Medulla oblongata (tissue), 1 donor: ENCODE results near the gene C1QTNF3.
"Not testable (repeated sequence)": the region's sequence is repeated elsewhere in the genome, so short reads cannot be mapped to it uniquely, and the experiment has no call there.

Experiments
- DNase-seq: peaks from one replicate; pipeline ENCODE4 v3.0.0-alpha.2; 2015; ENCODE audit errors: extremely low spot score

C1QTNF3 gene, protein sequence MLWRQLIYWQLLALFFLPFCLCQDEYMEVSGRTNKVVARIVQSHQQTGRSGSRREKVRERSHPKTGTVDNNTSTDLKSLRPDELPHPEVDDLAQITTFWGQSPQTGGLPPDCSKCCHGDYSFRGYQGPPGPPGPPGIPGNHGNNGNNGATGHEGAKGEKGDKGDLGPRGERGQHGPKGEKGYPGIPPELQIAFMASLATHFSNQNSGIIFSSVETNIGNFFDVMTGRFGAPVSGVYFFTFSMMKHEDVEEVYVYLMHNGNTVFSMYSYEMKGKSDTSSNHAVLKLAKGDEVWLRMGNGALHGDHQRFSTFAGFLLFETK

DNA sequence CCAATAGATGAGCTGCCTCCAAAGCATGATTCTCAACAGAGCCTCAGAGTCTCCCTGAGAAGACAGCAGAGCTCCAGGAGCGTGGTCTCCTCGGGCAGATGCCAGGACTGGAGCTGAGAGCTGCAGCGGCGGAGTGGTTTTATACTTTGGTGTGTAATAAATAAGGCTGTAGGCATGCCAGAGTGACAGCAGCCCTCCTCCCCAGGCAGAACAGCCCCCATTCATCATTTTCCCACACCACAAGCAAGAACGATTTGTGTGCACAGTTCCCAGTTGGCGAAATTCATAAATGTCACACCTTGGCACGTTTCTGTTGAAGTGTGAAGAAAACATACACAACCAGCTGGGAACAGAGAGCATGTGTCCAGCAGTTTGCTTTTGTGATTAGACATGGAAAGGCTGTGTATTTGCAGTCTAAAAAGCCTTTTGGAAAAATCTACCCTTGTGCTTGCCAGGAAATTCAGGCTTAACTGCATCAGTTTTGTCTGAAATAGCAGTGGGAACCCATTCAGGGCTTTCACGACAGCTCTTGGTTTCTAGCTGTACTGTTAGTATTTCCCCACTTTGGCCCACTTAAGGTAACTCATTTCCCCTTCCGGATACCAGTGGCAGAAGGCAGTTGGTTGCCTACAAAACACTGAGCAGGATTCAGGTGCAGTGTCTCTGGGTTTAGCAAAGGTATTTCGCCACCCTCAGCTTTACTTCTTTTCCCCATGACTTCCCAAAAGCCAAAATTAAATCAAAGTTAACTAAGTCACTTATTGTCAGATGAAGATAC is at the start of gene C1QTNF3:
C1QTNF3 (minus strand) TSS at position 115 of the 778 bp plus-strand sequence; CDS start at position 27, 88 bp downstream.
- peak; percentile 41 for DNase-seq

DNA sequence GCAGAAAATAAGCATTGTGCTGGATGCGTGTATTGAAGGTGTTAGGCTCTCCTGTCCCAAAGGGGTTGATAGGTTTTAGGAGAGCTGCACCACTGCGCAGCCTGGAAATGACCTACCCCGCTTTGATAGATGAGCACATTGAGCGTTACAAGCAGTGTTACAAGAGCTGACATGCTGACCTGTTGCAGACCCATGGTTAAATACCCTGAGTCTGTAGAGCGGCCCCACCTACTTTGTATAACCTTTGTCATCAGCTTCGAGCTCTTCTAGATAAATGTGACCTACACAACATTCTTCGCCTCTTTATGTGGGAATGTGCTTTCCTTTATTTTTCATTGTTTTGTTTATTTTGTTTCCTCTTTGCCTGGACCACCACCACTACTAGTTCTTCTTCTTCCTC is 48.0 kb upstream of the C1QTNF3 start:
- DNase-seq: not testable (repeated sequence)

DNA sequence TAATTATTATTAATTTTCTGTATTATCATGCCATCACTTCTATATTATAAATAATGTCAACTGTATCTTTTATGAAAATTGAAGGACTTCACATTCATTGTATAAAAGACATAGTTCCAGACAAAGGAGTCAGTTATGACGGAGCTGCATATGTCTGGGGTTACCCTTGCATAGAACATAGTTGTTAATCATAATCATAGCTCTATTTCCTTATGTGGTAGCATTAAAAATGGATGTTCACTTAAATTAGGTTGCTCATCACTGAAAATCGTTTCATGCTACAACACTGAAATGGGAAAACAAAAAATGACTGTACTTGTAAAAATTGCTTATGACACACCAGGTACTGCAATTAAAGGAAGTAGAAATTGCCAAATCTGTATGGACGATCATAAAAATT is 46.8 kb upstream of the C1QTNF3 start:
- not testable (repeated sequence) for DNase-seq

DNA sequence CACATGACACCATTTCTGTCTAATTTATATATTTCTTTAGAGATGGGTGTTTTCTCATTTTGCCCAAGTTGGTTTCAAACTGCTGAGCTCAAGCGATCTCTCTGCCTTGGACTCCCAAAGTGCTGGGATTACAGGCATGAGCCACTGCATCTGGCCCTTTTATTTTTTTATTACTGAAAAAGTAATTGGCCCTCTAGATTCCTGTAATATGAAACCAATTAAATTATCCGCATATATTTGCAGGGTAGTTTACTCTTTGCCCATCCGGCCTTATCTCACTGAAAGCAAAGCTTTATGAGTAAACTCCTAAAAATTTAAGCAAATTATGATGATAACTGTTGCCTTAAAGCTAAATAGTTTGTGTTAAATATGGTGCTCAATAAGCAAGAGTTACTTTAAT is 44.7 kb upstream of the C1QTNF3 start:
- not testable (repeated sequence) for DNase-seq

DNA sequence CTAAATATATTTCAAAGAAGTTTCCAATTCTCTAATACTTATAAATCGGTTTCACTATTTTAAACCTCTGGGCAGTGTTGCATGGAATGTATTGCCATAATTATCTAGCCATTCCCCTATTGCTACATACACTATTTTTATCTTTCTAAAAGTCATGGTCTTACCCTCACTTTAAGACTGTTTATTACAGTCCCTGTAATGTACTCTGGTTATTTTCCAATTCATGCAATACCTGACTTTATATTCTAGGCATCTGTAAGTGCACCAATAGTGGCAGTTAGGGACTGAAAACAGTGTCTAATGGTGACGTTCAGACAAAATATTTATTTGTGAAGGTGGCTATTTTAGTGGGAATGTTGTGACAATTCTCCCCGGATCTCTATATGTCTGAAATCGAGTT is 40.9 kb upstream of the C1QTNF3 start:
- DNase-seq: not testable (repeated sequence)

DNA sequence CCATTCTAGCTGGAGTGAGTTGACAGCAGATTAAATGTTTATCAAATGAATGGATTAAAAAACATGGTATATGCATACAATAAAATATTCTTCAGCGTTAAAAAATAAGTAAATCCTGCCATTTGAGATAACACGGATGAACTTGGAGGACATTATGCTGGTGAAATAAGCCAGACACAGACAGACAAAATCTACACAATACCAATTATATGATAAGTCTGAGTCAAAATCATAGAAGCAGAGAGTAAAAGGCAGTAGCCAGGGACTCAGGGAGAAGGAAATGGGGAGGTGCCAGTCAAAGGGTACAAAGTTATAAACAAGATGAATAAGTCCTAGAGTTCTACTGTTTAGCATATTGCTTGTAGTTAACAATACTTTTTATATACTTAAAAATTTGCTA is 36.5 kb upstream of the C1QTNF3 start:
- not testable (repeated sequence) for DNase-seq

DNA sequence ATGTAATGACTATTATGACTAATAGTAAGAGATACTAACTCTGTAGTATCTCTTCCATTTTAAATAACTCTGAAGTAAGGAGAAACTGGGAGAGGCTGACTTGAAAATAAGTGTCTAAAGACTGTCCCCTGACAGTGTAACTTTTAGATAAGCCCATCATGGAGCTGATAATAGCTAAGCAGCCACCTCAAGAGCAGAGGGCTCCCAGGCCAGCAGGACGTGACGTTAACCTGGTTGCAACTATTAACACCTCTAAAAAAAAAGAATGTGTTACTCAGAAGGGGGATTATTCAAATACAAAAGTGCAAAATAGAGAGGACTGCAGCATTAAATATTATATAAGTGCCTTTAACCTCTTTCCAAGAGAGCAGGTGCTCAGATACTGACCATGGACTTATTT is 34.6 kb upstream of the C1QTNF3 start:
- not testable (repeated sequence) for DNase-seq

DNA sequence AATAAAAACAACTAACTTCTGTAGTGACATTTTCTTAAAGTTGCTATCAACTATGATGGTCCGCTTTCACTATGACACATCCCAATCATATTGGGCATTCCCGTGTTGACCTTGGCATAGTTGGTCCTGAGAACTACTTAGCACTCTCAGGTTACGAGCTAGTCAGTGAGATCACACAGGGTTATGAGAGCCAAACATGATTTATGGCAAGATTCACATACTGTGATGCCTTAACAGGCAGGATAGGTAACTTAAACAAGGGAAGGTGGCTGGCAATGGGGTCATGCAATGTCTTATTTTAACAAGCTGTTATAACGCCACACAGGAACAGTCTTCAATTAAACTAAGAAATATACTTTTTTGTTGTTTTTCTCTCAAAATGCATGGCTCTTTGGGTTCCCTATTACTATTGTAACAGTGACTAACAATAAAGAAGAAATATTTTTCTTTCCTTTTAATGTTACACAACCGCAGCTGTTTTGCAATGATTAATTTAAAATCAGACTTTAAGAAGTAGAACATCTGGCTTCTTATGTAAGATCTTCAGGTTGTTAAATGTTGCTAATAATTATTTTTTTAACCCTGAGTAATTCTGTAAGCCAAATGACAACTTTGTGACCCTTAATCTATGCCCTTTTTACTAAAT is 33.8 kb upstream of the C1QTNF3 start:
- not testable (repeated sequence) for DNase-seq

DNA sequence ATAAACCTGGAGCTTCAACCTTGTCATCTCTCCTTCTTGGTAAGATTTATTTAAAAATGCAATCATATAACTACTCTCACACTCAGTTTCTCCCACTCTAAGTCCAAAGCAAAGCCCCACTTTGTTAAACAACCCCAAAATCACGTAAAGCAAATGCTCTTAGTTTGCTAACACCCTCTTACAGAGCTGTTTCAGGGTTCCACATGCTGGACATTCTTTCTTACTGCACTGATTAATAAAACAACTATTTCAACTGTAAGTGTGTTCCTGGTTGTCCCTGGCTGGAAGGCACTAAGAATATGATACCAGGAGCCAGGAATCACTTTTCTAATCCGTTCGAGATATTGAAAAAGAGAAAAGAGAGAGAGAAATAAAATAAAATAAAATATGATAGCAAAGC is 31.5 kb upstream of the C1QTNF3 start:
- not testable (repeated sequence) for DNase-seq

DNA sequence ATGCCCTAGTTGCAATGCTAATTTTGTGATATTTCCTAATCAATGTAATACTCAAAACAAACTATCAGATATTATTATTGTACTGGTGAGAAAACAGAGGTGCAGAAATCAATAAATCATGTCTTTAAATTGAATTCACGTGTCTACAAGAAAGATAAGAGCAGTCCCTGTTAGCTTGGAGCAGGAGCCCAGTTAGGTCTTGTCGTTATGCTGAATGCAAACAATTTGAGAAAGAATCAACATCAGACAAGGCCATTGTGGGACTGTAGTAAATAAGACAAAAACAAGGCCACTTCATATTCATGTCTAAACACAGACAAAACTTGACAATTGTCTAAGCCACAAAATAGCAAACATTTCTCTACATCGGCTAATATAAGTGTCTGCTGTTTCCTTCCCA is 31.1 kb upstream of the C1QTNF3 start:
- DNase-seq: not testable (repeated sequence)

DNA sequence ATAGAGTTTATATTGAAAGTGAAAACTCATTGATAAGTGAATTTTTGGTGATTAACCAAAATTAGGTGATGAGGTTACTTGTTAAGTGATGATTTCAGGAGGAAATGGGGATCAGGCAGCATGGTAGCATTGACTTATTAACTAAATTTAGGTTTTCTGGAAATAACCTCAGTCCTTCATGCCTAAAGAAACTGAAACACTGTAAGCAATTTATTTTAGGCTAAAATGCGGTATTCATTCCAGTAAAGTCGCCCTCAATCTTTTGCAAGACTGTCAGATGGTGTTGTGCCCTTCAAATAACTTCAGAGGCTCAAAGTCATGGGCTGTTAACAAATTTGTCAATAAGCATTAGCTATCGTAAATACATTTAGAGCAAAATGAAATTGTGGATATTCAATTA is 27.6 kb upstream of the C1QTNF3 start:
- not testable (repeated sequence) for DNase-seq

DNA sequence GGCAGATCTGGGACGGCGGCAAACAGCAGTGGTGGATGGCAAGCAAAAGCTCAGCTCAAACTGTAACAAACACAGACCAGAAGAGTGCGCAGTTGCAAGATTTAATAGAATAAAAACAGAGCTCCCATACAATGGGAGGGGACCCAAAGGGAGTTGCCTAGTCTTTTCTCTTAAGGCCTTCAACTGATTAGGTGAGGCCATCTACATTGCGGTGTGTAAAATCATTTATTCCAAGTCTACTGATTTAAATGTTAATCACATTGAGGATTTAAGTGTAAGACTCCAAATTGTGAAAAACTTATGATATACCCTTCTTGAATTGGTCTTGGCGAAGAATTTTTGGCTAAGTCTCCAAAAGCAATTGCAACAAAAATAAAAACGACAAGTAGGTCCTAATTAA is 21.6 kb upstream of the C1QTNF3 start:
- no peak for DNase-seq

DNA sequence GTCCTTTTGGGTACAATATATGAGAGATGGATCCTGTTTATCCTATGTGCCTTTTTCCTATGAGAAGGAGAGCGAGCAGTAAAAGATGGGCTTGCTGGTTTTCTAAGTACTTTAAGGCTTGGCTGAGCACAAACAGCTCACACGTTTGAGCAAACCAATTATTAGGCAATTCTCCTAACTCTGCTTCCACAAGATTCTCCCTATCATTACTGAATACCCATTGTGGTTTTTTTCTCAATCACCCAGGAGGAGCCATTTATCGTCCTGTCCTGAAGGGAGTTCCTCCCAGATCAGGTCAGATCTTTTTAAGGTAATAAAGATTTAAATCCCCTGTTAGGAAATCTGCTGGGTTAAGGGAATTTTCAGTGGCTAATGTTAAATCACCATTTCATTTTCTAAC is 19.4 kb upstream of the C1QTNF3 start:
- no peak for DNase-seq

DNA sequence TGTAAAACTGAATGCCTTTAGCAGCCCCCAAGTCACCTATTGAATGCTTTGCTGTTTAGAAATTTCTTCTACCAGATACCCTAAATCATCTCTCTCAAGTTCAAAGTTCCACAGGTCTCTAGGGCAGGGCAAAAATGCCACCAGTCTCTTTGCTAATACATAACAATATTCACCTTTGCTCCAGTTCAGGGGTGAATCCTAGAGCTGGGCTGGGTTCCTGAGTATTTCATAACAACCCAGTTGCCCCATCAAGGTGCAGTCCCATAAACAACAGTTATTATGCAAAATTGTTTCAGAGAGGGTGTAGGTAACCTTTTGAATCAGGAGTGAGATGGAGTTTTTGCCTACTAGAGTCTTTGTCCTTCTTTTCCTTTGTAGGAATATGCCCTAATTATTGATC is 19.0 kb upstream of the C1QTNF3 start:
- no peak for DNase-seq

DNA sequence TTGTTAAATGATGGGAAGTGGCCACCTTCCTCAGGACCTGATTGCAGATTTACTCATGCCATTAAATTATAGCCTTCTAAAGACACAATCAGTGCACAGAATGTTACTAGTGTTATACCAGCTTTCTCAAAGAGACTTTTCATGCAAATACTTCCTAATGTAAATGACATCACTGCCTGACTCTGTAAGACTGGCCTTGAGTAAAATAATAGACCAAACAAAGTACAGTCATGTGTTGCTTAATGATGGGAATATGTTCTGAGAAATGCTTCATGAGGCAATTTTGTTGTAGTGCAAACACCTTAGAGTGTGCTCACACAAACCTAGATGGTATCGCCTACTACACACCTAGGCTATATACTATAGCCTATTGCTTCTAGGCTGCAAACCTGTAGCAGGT is 17.0 kb upstream of the C1QTNF3 start:
- DNase-seq: no peak

DNA sequence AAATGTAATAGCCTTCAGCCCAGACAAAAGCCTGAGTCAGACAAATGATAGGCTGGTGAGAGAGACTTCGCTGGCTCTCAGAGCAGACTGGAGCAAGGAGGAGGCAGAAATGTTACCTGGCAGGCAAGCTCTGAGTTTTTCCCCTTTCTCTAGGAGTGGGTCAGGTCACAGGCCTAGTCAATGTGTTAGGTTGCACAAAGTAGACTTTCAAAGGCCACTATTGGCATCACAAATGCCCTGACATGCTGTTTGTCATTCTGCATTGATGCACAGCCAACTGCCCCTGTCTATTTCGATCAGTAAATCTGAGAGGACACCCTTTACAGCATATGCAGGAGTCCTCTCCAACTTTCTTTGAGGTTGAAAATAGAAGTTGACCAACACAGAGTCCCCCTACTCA is 15.5 kb upstream of the C1QTNF3 start:
- DNase-seq: no peak

DNA sequence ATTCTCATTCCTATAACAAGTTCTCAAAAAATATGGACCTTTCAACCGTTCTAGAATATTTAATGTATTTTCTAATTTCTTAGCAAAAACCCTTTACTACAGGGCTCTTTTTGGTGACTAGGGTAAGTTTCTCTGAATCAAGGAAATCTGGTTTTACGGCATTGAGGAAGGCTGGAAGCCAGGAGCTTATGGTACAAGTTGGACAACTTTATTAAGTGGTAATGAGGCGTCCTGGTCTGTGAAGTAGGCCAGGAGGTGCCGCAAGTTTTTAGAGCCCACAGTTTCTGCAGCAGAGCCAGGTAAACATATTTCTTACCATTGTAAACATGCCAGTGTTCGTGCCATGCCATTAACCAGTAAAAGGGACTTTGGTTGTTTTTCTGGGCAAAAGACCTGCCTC is 14.6 kb upstream of the C1QTNF3 start:
- no peak for DNase-seq

DNA sequence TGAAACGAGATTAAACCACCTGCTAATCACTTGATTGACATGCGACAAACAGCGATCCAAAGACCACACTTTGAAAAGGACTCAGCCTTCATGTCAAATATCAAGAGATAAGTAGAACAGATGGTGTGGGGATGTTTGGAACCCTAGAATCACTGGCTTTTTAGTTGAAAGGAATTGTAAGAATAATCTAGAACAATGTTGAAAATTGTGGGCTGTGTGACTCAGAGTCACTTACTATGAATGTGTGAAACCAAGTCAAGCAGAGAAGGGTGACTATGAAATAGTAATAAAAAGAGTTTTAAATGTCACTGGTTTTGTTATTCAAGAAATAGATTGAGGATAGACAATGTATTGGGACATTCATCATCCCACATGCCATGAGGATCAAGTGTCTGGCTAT is 14.1 kb upstream of the C1QTNF3 start:
- no peak for DNase-seq

DNA sequence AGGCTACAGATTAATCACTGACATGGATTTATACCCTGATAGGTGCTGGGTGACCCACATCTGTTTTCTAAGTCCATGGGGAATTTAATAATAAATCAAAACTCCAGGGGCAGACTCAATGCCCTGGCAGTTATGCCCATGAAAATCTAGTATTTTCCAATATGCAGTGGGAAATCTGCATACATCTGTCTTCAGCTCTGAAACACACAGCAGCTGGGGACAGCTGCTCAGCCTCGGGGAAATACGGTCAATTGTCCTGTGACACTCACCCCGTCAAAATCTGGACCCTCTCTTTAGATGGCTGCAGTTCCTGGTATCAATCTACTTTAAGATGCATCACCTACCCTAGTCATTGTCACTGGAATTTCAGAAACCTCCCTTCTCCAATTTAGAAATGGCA is 12.7 kb upstream of the C1QTNF3 start:
- DNase-seq: no peak

DNA sequence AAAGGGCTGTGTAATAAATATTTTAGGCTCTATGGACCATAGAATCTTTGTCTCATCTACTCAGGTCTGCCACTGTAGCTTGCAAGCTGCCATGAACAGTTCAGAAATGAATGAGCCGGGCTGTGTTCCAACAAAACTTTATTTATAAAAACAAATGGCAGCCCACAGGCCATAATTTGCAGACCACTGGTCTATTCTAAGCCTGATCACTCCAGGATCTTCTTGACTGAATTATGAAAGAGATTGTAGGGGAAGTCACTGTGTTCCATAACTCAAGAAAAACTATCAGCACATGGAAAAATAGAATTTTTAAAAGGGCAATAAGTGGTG is 11.4 kb upstream of the C1QTNF3 start:
- no peak for DNase-seq

DNA sequence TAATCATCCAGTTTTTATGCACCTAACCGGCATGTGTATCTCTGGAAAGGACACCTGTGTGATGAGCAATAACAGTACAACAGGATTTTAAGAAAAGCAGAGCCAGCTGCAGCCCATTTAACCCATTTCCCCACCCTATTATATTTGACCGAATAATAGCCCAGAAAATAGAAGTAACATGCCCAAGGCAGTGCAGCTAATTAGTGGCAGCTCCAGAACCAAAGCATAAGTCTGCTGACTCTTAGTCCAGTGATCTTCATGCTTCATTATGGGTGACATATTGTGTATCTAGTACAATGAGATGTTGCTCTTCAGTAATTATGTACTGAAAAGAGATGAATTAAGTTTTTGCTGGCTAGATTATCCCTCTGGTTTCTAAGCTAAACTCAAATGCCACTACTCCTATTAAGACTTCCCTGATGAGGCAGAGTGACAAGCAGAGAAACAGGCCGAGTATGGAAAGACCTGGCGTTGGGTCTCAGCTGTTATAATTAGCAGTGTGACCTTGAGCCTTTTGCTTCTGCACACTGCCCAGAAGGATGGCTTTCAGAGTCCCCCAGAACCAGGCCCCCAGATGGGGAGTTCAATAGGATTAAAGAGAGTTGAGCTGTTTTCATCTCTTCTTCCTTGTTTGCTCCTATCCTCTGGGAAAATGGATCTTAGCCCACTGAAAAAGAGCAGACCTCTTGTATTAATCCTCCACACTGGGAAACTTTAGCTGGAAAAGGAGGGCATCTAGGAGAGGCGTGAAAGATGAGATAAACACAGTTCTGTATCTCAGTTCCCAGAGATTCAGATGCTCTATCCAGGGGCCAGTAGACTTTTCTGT is 10.8 kb upstream of the C1QTNF3 start:
- DNase-seq: no peak

DNA sequence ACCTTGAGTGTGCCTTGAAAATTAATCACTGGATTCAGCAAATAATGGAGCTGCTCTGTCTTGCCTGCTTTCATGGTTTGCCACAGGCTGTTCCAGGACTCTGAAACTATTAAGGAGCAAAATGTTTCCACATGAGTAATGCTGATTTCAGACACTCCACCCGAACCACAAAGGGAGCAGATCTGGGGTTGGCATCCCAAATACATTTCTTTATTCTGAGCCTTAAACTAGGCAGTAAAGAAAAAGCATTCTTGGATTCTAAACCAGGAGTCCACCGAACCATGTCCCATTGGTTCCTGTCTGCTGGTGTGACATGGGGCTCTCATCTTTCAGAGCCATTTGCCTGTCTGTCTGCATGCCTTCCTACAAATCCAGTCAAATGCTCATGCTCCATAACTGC is 10.1 kb upstream of the C1QTNF3 start:
- DNase-seq: no peak
